OCI-LY1 (cell line): Measurements from ENCODE around the gene TNFRSF17.

Experiments used
- EZH2 ChIP-seq: fragments of 200-600 bp; sonication (generic), shearing (Covaris generic); IDR thresholded peaks from 2 replicates; pipeline ENCODE4 v1.8.0; 2017; ENCODE audit warnings: borderline replicate concordance, mixed run types, mild to moderate bottlenecking, antibody characterized with exemption, low read length, moderate library complexity, mixed read lengths
- TF ChIP-seq, protein P1 (sequence below): fragments of 200-600 bp; sonication (generic), shearing (Covaris generic); IDR thresholded peaks from 2 replicates; pipeline ENCODE4 v1.5.1; 2017; ENCODE audit warnings: mild to moderate bottlenecking, antibody characterized with exemption, low read length, moderate library complexity, mixed read lengths

GRCh38 chr16:11946433-11946832 is 18.6 kb upstream of the TNFRSF17 start:
- TF ChIP-seq, protein P1, sequence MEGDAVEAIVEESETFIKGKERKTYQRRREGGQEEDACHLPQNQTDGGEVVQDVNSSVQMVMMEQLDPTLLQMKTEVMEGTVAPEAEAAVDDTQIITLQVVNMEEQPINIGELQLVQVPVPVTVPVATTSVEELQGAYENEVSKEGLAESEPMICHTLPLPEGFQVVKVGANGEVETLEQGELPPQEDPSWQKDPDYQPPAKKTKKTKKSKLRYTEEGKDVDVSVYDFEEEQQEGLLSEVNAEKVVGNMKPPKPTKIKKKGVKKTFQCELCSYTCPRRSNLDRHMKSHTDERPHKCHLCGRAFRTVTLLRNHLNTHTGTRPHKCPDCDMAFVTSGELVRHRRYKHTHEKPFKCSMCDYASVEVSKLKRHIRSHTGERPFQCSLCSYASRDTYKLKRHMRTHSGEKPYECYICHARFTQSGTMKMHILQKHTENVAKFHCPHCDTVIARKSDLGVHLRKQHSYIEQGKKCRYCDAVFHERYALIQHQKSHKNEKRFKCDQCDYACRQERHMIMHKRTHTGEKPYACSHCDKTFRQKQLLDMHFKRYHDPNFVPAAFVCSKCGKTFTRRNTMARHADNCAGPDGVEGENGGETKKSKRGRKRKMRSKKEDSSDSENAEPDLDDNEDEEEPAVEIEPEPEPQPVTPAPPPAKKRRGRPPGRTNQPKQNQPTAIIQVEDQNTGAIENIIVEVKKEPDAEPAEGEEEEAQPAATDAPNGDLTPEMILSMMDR, result no peak
- no peak for TF ChIP-seq EZH2
